Measurements from ENCODE around the gene ZNF692.
"Not testable (repeated sequence)": the region's sequence is repeated elsewhere in the genome, so short reads cannot be mapped to it uniquely, and the experiment has no call there.

The ZNF692 gene

GRCh38 chr1:248805876-248806275 is 53.0 kb downstream of the ZNF692 start:
- DNase-seq, result no peak

GRCh38 chr1:248804771-248805681 is 53.9 kb downstream of the ZNF692 start:
- no peak for DNase-seq

GRCh38 chr1:248803501-248803900 is 55.4 kb downstream of the ZNF692 start:
- DNase-seq, result not testable (repeated sequence)

- no peak for DNase-seq
Observed at GRCh38 chr1:248802454-248802853, 56.4 kb downstream of the ZNF692 start.

- no peak for DNase-seq
Observed at GRCh38 chr1:248800459-248800858, 58.4 kb downstream of the ZNF692 start.
